ENCODE measurements around the gene TBC1D20. TPM values are rescaled to one million over a fixed set of nuclear protein-coding genes. Genes with fewer than 3 reads are reported as not detected.

TBC1D20 gene
- total RNA-seq, 2 experiments from 2014 or later: 15.7 to 16.1 TPM

DNA sequence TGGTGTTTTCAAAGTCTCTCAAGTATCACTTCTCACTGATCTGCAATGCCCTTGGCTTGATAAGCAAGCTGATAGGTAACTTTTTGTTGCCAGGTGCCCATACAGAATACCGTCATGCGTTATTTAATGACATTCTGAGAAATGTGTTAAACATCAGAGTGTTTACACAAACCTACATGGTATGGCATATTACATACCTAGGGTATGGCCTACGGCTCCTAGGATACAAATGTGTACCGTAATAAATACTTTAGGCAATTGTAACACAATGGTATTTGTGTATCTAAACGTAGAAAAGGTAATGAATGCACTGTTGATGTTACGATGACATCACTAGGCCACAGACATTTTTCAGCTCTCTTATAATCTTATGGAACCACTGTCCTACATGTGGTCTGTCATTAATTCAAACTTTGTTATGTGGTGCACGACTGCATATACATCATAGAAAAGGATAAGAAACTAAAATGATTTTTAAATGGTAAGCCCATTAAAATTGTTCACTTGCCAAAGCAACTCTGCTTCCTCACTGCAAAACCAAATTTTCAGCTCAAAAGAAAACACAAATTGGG, 45.5 kb upstream of the TBC1D20 start:
- no peak for ATAC-seq (ENCODE audit: poor library complexity)
- H3K36me3 ChIP-seq (ENCODE audit: insufficient read depth, low read length): peaks cover 46% of the 10 kb centered on the region

DNA sequence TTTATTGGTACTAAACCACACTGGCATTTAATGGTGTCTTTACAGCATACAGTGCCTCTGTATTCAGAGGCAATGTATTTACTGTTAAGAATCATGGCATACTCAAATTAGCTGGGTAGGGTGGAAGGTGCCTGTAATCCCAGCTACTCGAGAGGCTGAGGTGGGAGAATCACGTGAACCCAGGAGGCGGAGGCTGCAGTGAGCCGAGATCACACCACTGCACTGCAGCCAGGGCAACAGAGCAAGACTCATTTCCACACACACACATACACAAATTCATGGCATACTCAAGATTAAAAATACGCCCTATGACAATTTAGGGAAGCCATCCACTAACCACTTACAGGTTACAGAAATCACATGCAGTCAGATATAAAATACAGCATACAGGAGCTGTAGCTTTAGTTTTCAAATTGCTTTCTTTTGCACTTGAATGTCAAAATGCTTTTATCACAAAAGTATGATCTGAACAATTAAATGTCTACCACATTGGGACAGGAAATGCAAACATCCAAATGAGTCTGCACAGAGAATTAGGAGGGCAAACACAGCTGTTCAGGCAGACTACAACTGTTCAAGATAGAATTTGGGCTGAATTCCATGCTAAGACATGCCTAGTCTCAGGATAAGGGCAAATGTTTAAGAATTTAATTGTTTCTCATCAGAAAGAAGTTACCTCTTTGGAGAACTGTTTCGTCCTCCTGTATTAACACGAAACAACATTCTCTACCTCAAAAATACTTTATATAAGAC, 44.8 kb upstream of the TBC1D20 start:
- POLR2A ChIA-PET: no interaction called here
- Histone ChIP-seq H3K9me3 (ENCODE audit: control insufficient read depth in 1 of 2, insufficient read depth in 1 of 2, low read length in 2 of 2) (no peaks in the 10 kb centered on the region), H3K27me3 (ENCODE audit: control insufficient read depth in 1 of 2, insufficient read depth in 2 of 2, low read length in 2 of 2) (no peaks in the 10 kb centered on the region), H3K4me1 (ENCODE audit: insufficient read depth, low read length) (no peaks in the 10 kb centered on the region), H3K36me3 (ENCODE audit: insufficient read depth, low read length) (peaks cover 51% of the 10 kb centered on the region), H3K27ac (ENCODE audit: low read depth in 1 of 2, low read length in 2 of 2) (no peak overlapping the region), H3K4me3 (ENCODE audit: low read length) (no peak overlapping the region)
- CTCF ChIA-PET: no interaction called here
- no peak for DNase-seq
- H3K4me1 Mint-ChIP-seq (ENCODE audit: low read depth): peaks cover 32% of the 10 kb centered on the region
- no peaks in the 10 kb centered on the region for H3K27me3 Mint-ChIP-seq
- TF ChIP-seq, protein P1, sequence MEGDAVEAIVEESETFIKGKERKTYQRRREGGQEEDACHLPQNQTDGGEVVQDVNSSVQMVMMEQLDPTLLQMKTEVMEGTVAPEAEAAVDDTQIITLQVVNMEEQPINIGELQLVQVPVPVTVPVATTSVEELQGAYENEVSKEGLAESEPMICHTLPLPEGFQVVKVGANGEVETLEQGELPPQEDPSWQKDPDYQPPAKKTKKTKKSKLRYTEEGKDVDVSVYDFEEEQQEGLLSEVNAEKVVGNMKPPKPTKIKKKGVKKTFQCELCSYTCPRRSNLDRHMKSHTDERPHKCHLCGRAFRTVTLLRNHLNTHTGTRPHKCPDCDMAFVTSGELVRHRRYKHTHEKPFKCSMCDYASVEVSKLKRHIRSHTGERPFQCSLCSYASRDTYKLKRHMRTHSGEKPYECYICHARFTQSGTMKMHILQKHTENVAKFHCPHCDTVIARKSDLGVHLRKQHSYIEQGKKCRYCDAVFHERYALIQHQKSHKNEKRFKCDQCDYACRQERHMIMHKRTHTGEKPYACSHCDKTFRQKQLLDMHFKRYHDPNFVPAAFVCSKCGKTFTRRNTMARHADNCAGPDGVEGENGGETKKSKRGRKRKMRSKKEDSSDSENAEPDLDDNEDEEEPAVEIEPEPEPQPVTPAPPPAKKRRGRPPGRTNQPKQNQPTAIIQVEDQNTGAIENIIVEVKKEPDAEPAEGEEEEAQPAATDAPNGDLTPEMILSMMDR (IDR thresholded peaks at IDR 0.05): no peak
- intact Hi-C loops (cut with DNase I, micrococcal nuclease): no loop called here
- H3K36me3 Mint-ChIP-seq (ENCODE audit: low read depth): peaks cover 74% of the 10 kb centered on the region
- no peak overlapping the region for H3K4me3 Mint-ChIP-seq
- no peaks in the 10 kb centered on the region for H3K9me3 Mint-ChIP-seq
- no peak overlapping the region for H3K27ac Mint-ChIP-seq
- ATAC-seq (ENCODE audit: poor library complexity): no peak

More for the DNA sequence above, 45.5 kb upstream of the TBC1D20 start:
- Mint-ChIP-seq H3K27ac (no peak overlapping the region), H3K4me3 (no peak overlapping the region), H3K36me3 (ENCODE audit: low read depth) (peaks cover 68% of the 10 kb centered on the region), H3K27me3 (no peaks in the 10 kb centered on the region), H3K9me3 (no peaks in the 10 kb centered on the region), H3K4me1 (ENCODE audit: low read depth) (peaks cover 39% of the 10 kb centered on the region)
- no peak for DNase-seq
- no peak overlapping the region for H3K4me3 ChIP-seq (ENCODE audit: low read length)
- intact Hi-C loops (cut with DNase I, micrococcal nuclease): no loop called here
- H3K4me1 ChIP-seq (ENCODE audit: insufficient read depth, low read length): no peaks in the 10 kb centered on the region
- CTCF ChIA-PET: no interaction called here
- no peak overlapping the region for H3K27ac ChIP-seq (ENCODE audit: low read depth in 1 of 2, low read length in 2 of 2)
- TF ChIP-seq, protein P1 (IDR thresholded peaks at IDR 0.05): no peak
- H3K9me3 ChIP-seq (ENCODE audit: control insufficient read depth in 1 of 2, insufficient read depth in 1 of 2, low read length in 2 of 2): no peaks in the 10 kb centered on the region
- no peaks in the 10 kb centered on the region for H3K27me3 ChIP-seq (ENCODE audit: control insufficient read depth in 1 of 2, insufficient read depth in 2 of 2, low read length in 2 of 2)
- POLR2A ChIA-PET: no interaction called here

DNA sequence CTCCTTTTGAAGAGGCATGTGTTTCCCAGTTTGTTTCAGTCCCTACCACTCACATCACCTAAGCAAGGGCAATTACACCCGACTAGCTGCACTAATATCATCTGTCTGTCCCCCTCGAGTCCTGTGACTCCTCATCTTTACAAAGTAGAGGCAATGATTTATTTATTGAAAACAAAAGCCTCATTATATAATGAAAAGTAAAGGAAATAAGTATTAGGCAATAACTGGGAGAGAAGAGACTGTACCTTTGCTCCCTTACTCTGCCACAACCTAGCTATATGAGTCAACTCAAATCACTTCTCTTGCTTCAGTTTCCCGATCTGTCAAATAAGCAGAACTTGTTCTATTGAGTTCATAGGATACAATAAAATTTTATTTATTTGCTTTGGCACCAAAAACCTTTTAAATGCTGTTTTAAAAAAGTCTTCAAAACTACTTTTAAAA, 42.3 kb upstream of the TBC1D20 start:
- Mint-ChIP-seq H3K36me3 (ENCODE audit: low read depth) (peaks cover 85% of the 10 kb centered on the region), H3K4me1 (ENCODE audit: low read depth) (peaks cover 12% of the 10 kb centered on the region), H3K27me3 (no peaks in the 10 kb centered on the region), H3K27ac (no peak overlapping the region), H3K9me3 (no peaks in the 10 kb centered on the region), H3K4me3 (no peak overlapping the region)
- ATAC-seq (ENCODE audit: poor library complexity): no peak
- ChIA-PET CTCF (no interaction called here), POLR2A (no interaction called here)
- no peak for DNase-seq
- Histone ChIP-seq H3K27me3 (ENCODE audit: control insufficient read depth in 1 of 2, insufficient read depth in 2 of 2, low read length in 2 of 2) (no peaks in the 10 kb centered on the region), H3K36me3 (ENCODE audit: insufficient read depth, low read length) (peaks cover 57% of the 10 kb centered on the region), H3K4me3 (ENCODE audit: low read length) (no peak overlapping the region), H3K9me3 (ENCODE audit: control insufficient read depth in 1 of 2, insufficient read depth in 1 of 2, low read length in 2 of 2) (no peaks in the 10 kb centered on the region), H3K27ac (ENCODE audit: low read depth in 1 of 2, low read length in 2 of 2) (no peak overlapping the region), H3K4me1 (ENCODE audit: insufficient read depth, low read length) (no peaks in the 10 kb centered on the region)
- TF ChIP-seq, protein P1 (IDR thresholded peaks at IDR 0.05): no peak
- intact Hi-C loops (cut with DNase I, micrococcal nuclease): no loop called here

Measured in CD4-positive, alpha-beta T cell (primary cell).